ENCODE measurements around the gene PRC1.

- no peak for TF ChIP-seq CTCF (IDR thresholded peaks at IDR 0.05; ENCODE audit: insufficient read depth, low read length, poor library complexity, severe bottlenecking)
- no peak for TF ChIP-seq EZH2phosphoT487 (conservative IDR thresholded peaks at IDR 0.05; ENCODE audit: low read length)
Measured at GRCh38 chr15:90981681-90982080, 12.7 kb downstream of the PRC1 start.

All from SU-DHL-6 (cell line).